ENCODE results near the gene CIZ1. TPM values are rescaled to one million over a fixed set of nuclear protein-coding genes. Genes with fewer than 3 reads are reported as not detected.

Gene CIZ1
- total RNA-seq, 1 experiment from 2014 or later, result 104 TPM

GRCh38 chr9:128214571-128215490, 23.5 kb upstream of the CIZ1 start:
- no peak overlapping the region for H3K27ac ChIP-seq (ENCODE audit: insufficient read length, low read depth, low read length)

More at GRCh38 chr9:128214571-128215490, 23.5 kb upstream of the CIZ1 start:
- no peak for DNase-seq
- no peak overlapping the region for H2BK15ac ChIP-seq (ENCODE audit: low read depth, low read length)
- no peak overlapping the region for H2BK12ac ChIP-seq (ENCODE audit: insufficient read length, low read depth, low read length)
- no peaks in the 10 kb centered on the region for H3K4me1 ChIP-seq (ENCODE audit: insufficient read depth, low read length)
- H3K9me3 ChIP-seq (ENCODE audit: control insufficient read depth, low read depth, low read length), result no peaks in the 10 kb centered on the region
- H3K14ac ChIP-seq (ENCODE audit: insufficient read depth, low read length), result no peak overlapping the region
- no peak overlapping the region for H3K23ac ChIP-seq (ENCODE audit: insufficient read length, low read depth, low read length)
- WGBS (ENCODE audit: extremely low coverage, insufficient read length, low lambda C conversion rate), result no CpG with 5 or more reads among the region's 21 CpGs
- H4K5ac ChIP-seq (ENCODE audit: insufficient read length, low read depth, low read length), result no peak overlapping the region
- peaks cover 4% of the 10 kb centered on the region for H4K20me1 ChIP-seq (ENCODE audit: control insufficient read depth, insufficient read depth, insufficient read length)
- no peak overlapping the region for H3K4me2 ChIP-seq (ENCODE audit: insufficient read depth, insufficient read length, low read length)
- no peak overlapping the region for H3K4ac ChIP-seq (ENCODE audit: low read depth, low read length)
- no peaks in the 10 kb centered on the region for H3K27me3 ChIP-seq (ENCODE audit: insufficient read depth, low read length)
- Mint-ChIP-seq H3K4me3 (no peak overlapping the region), H3K4me1 (peaks cover 14 to 15% of the 10 kb centered on the region in 2 experiments), H3K9me3 (no peaks in the 10 kb centered on the region), H3K36me3 (ENCODE audit: insufficient read depth in 1 of 3, low read depth in 3 of 3) (peaks cover 3 to 11% (median 7%) of the 10 kb centered on the region in 3 experiments; a peak in 6 of 7 replicates), H3K27me3 (ENCODE audit: low read depth) (no peaks in the 10 kb centered on the region; the same call in 1 of the 2 replicates), H3K27ac (peak overlapping the region in 2 of 3 experiments; percentile 12 to 72; a peak in 3 of 7 replicates)
- no peak overlapping the region for H2BK20ac ChIP-seq (ENCODE audit: low read depth, low read length, poor library complexity, severe bottlenecking)
- no peak for TF ChIP-seq CTCF (conservative IDR thresholded peaks at IDR 0.05)
- no peak overlapping the region for H2BK120ac ChIP-seq (ENCODE audit: low read depth, low read length, poor library complexity, severe bottlenecking)
- H3K9ac ChIP-seq (ENCODE audit: extremely low read depth, insufficient read length, low read length), result no peak overlapping the region
- H2AK5ac ChIP-seq (ENCODE audit: insufficient read length, low read length), result no peak overlapping the region
- H4K8ac ChIP-seq (replicated peaks; ENCODE audit: insufficient read length, low read depth, low read length), result no peak overlapping the region
- H3K79me2 ChIP-seq (ENCODE audit: insufficient read depth, low read length), result no peaks in the 10 kb centered on the region
- H3K23me2 ChIP-seq (ENCODE audit: insufficient read length, low read depth, low read length, poor library complexity, severe bottlenecking), result peaks cover 3% of the 10 kb centered on the region
- H2BK5ac ChIP-seq (ENCODE audit: insufficient read length, low read length), result no peak overlapping the region
- no peaks in the 10 kb centered on the region for H3K79me1 ChIP-seq (ENCODE audit: insufficient read depth, low read depth, low read length, poor library complexity, severe bottlenecking)
- no peak overlapping the region for H3T11ph ChIP-seq (ENCODE audit: low read length)
- no peak overlapping the region for H3K18ac ChIP-seq (ENCODE audit: insufficient read length, low read depth, low read length)
- no peak overlapping the region for H3K56ac ChIP-seq (ENCODE audit: insufficient read length, low read depth, low read length)
- H4K91ac ChIP-seq (ENCODE audit: insufficient read length, low read depth, low read length), result no peak overlapping the region
- no peak overlapping the region for H2AFZ ChIP-seq (ENCODE audit: low read length)

Measured in H9 (cell line).